T-helper 17 cell (primary cell): ENCODE results near the gene ARR3. TPM values are rescaled to one million over a fixed set of nuclear protein-coding genes. Genes with fewer than 3 reads are reported as not detected.
"Not testable (repeated sequence)": the region's sequence is repeated elsewhere in the genome, so short reads cannot be mapped to it uniquely, and the experiment has no call there.

Experiments
- ATAC-seq: fragments of 150-1000 bp; cut with Tn5 transposase; 2 replicates; pipeline ENCODE4 v1.10.0; 2021; ENCODE audit warnings: mild to moderate bottlenecking, moderate library complexity
- DNase-seq, 3 donors: peaks; one replicate each; pipeline versions ENCODE4 v3.0.0 to v3.0.0-alpha.2; 2020 to 2021
- H3K9me3 ChIP-seq: one replicate; pipeline ENCODE4 v1.7.0; 2013; ENCODE audit warnings: low read length, mild to moderate bottlenecking; ENCODE audit not compliant: control insufficient read depth, poor library complexity, severe bottlenecking
- H3K27ac Mint-ChIP-seq: one replicate; pipeline ENCODE4 v1.8.0; 2022; ENCODE audit warnings: mild to moderate bottlenecking, moderate library complexity, mixed read lengths
- H3K27me3 Mint-ChIP-seq: one replicate; pipeline ENCODE4 v1.8.0; 2022; ENCODE audit warnings: mixed read lengths
- H3K36me3 Mint-ChIP-seq: one replicate; pipeline ENCODE4 v1.8.0; 2022; ENCODE audit warnings: low read depth, mixed read lengths
- H3K4me1 Mint-ChIP-seq: one replicate; pipeline ENCODE4 v1.8.0; 2022; ENCODE audit warnings: mild to moderate bottlenecking, mixed read lengths
- H3K4me3 Mint-ChIP-seq: one replicate; pipeline ENCODE4 v1.8.0; 2022; ENCODE audit warnings: mild to moderate bottlenecking, moderate library complexity, mixed read lengths
- total RNA-seq, 4 donors: library from RNA in 2 of 4; stranded (reverse) in 2 of 4; gene quantifications; one replicate each; pipeline ENCODE4 v1.2.3 and lab custom pipeline; 2022 to 2026

Gene ARR3
- total RNA-seq, 2 donors from 2014 or later: not detected

DNA sequence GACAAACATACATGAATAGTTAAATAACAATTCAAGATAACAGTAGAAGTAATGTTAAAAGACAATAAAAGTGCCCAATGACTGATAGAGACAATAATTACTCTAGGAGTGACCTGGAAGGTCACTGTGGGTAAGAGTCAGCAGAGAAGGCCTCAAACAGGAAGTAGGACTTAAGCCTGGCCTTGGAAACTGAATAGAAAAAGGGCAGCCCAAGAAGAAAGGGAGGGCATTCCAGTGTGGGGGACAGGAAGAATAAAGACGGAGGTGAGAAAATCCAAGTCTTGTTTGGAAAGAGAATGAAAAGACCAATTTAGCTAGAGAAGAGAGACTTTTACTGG is 14.1 kb upstream of the ARR3 start:
- no peak overlapping the region for H3K27ac Mint-ChIP-seq

DNA sequence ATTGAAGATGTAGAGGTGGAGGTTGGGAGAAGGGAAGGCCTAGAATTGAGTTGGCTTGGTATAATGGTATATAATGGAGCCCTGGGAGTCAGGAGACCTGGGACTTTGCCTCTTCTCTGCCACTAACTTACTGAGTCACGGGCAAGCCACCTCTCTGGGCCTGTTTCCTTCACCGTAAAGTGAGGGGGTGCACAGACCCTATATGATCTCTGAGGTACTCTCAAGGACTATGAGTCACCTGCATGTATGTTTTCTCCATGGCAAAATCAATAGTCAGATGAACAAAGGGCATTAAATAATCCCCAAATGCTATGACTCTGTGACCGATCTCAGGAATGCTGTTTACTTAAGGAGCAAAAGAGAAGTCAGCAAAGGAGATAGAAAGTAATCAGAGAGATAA is 13.2 kb upstream of the ARR3 start:
- H3K4me3 Mint-ChIP-seq: no peak overlapping the region
- no peak for ATAC-seq
- H3K9me3 ChIP-seq: no peaks in the 10 kb centered on the region
- peaks cover 11% of the 10 kb centered on the region for H3K36me3 Mint-ChIP-seq
- H3K27ac Mint-ChIP-seq: no peak overlapping the region
- H3K27me3 Mint-ChIP-seq: no peaks in the 10 kb centered on the region
- H3K4me1 Mint-ChIP-seq: no peaks in the 10 kb centered on the region
- no peak for DNase-seq

More for the DNA sequence above, 14.1 kb upstream of the ARR3 start:
- no peaks in the 10 kb centered on the region for H3K9me3 ChIP-seq
- Mint-ChIP-seq H3K36me3 (peaks cover 11% of the 10 kb centered on the region), H3K4me3 (no peak overlapping the region), H3K4me1 (no peaks in the 10 kb centered on the region), H3K27me3 (no peaks in the 10 kb centered on the region)
- no peak for ATAC-seq
- no peak for DNase-seq

DNA sequence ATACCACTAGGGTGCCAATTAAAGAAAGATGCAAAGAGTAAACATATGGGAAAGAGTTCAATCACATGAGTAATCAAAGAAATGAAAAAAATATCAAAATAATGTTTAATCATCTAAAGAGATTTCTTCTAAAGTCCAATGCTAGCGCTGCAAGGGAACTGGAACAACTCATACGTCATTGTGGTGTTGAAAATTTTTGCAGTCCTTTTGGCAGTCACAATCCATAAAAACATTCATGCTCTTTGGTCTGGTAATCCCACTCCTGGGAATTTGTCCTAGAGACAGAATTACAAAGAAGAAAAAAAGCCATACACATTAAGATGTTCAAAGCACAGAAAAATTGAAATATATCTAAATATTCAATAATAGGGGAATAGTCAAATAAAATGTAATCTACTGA is 12.7 kb upstream of the ARR3 start:
- H3K4me3 Mint-ChIP-seq: no peak overlapping the region
- H3K36me3 Mint-ChIP-seq: peaks cover 11% of the 10 kb centered on the region

DNA sequence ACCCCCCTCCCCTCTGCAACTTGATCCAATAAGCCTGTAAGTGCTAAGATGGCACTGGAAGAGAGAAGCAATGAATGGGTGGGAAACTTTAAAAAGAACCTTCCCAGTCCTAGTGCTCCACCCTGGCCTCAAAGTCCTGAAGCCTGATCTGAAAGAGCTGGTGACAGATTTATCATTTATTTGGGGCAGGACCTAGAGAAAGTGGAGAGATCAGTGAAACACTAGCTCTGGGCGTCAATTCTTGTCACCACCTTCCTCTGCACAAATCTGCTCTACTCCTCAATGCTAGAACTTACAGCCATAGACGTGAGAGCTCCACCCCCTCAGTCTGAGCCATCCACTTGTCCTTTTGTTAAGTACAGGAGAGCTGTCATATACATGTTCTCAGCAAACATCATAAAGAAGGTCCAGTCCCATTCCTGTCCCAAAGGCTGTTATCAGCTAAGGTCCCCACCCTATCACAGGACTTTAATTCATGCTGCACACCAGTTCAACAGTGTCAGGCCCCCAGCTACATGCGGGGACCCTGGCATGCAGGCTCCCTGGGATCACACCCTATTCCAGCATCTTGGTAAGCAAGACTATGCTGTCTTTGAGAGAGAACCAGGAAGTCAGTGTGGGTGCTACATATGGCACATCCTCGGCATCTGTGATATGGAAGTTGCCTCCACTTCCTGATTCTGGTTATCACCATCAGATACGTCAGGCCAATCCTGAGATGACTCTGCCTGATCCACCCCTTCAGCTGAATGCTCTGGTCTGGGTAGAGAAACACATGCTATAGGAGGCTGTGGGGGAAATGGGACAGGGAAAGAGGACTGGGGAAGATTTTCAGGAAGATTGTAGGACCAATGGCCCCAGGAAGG is 10.5 kb upstream of the ARR3 start:
- H3K9me3 ChIP-seq: no peaks in the 10 kb centered on the region
- Mint-ChIP-seq H3K27ac (no peak overlapping the region), H3K27me3 (no peaks in the 10 kb centered on the region), H3K4me3 (no peak overlapping the region), H3K36me3 (peaks cover 11% of the 10 kb centered on the region), H3K4me1 (no peaks in the 10 kb centered on the region)
- ATAC-seq: no peak
- no peak for DNase-seq

More for the DNA sequence above, 12.7 kb upstream of the ARR3 start:
- ATAC-seq (no peak), DNase-seq (no peak)
- Mint-ChIP-seq H3K27ac (no peak overlapping the region), H3K4me1 (no peaks in the 10 kb centered on the region), H3K27me3 (no peaks in the 10 kb centered on the region)
- no peaks in the 10 kb centered on the region for H3K9me3 ChIP-seq

DNA sequence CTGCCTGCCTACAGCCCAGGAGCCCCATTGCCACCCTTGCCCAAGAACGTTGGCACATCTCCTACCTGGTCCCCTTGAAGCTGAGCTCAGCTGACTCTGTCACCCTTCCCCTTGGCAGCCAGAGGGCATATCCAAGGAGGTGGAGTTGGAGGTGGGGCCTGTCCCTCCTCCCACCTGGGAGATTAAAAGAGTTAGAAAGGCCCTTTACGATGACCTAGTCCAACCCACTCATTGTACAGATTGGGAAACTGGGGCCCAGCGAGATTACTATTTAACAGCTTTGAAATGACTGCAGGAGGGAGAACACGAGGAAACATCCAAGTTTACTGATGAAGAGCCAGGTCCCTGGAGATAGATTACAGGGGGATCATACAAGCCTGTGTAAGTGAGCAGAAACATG is 8.0 kb upstream of the ARR3 start, which contains the start of gene P2RY4:
TSS of gene P2RY4 (minus strand) at position 101 of the 400 bp plus-strand sequence. CDS start 580 bp downstream, outside the sequence.
- Mint-ChIP-seq H3K4me3 (no peak within 1 kb of the TSS), H3K27me3 (no peaks in the 10 kb centered on the region), H3K36me3 (peaks cover 4% of the 10 kb centered on the region), H3K27ac (no peak within 1 kb of the TSS), H3K4me1 (no peaks in the 10 kb centered on the region)
- DNase-seq: no peak
- H3K9me3 ChIP-seq: no peaks in the 10 kb centered on the region
- ATAC-seq: no peak

DNA sequence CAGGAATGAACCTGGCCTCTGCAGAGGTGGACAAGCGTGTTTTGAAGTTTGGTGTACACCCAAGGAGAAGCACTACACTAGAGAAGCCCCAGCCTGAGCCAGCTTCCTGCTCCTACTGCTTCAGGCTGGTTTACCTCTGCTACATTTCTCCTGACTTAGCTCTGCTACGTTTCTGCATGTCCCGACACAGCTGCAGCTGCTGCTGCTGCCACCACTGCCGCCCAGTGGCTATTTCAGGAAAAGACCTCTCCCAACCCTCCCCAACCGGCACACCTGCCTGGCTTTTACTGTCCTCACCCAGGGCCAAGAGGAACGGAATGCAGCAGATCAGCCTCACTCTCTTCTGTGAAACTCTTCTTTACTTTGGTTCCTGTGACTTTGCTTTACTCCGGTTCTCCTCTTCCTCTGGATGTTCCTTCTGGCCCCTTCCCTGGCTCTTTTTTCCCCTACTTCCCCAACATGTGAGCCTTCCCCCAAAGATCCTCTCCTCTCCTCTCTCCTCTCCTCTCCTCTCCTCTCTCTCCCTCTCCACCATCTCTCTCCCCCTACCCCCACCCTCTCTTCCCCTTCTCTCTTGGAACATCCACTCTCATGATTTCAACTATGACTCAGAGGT is 5.1 kb upstream of the ARR3 start:
- peak overlapping the region; percentile 12 for H3K27ac Mint-ChIP-seq
- ATAC-seq (no peak), DNase-seq (no peak)
- H3K4me3 Mint-ChIP-seq: no peak overlapping the region
- H3K36me3 Mint-ChIP-seq: no peaks in the 10 kb centered on the region
- H3K27me3 Mint-ChIP-seq: no peaks in the 10 kb centered on the region
- no peaks in the 10 kb centered on the region for H3K9me3 ChIP-seq
- H3K4me1 Mint-ChIP-seq: no peaks in the 10 kb centered on the region

DNA sequence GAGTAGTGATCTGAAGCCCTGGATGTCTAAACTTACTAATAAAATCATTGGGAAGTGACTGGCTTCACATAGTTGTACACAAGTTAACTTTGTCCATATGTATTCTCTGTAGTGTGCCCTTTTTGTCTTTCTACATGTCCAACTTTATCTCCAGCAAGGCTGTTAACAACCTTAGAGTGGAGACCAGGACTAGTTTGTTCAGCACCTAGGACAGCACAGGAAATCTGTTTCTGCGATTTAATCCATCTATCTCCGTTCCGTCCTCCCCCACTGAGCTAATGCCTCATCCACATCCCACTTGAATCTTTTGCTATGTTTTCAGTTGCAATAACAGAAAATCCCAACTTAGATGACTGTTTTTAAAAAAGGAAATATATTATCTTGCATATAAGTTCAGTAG is 3.4 kb upstream of the ARR3 start:
- H3K4me1 Mint-ChIP-seq: no peaks in the 10 kb centered on the region
- DNase-seq (no peak), ATAC-seq (no peak)
- no peaks in the 10 kb centered on the region for H3K9me3 ChIP-seq
- no peaks in the 10 kb centered on the region for H3K27me3 Mint-ChIP-seq
- no peak overlapping the region for H3K4me3 Mint-ChIP-seq
- no peak overlapping the region for H3K27ac Mint-ChIP-seq
- H3K36me3 Mint-ChIP-seq: peaks cover 2% of the 10 kb centered on the region

DNA sequence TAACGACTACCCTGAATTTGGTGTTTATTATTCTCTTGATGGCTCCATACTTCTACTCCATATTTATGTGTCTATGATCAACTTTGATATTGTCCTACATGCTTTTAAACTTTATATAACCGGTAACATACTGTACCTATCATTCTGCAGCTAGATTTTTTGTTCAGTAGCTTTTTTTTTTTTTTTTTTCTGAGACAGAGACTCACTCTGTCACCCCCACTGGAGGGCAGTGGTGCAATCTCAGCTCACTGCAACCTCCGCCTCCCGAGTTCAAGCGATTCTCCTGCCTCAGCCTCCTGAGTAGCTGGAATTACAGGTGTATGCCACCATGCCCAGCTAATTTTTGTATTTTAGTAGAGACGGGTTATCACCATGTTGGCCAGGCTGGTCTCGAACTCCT is 5.9 kb downstream of the ARR3 start:
- not testable (repeated sequence) for H3K4me1 Mint-ChIP-seq, DNase-seq, H3K9me3 ChIP-seq, H3K36me3 Mint-ChIP-seq, H3K27ac Mint-ChIP-seq, H3K27me3 Mint-ChIP-seq, ATAC-seq, H3K4me3 Mint-ChIP-seq

DNA sequence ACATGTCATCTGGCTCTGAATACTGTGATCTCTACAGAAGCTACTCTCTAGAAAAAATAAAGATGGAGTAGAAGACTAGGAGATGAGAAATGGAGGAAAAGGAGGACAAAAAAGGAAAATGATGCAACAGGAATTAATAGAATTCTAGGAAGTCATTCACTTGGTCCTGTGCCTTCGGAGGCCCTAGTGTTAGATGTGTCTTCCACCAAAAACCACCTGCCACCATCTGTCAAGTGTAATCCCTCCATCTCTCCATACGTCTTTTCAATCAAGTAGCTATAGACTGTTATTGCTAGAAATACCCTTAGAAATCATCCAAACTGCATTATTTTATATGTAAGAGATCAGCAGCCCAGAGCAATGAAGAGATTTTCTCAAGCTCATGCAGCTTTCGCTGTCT is 10.9 kb downstream of the ARR3 start:
- Mint-ChIP-seq H3K27ac (no peak overlapping the region), H3K4me1 (no peaks in the 10 kb centered on the region), H3K36me3 (peaks cover 3% of the 10 kb centered on the region), H3K27me3 (no peaks in the 10 kb centered on the region), H3K4me3 (no peak overlapping the region)
- DNase-seq (no peak), ATAC-seq (no peak)
- H3K9me3 ChIP-seq: no peaks in the 10 kb centered on the region

DNA sequence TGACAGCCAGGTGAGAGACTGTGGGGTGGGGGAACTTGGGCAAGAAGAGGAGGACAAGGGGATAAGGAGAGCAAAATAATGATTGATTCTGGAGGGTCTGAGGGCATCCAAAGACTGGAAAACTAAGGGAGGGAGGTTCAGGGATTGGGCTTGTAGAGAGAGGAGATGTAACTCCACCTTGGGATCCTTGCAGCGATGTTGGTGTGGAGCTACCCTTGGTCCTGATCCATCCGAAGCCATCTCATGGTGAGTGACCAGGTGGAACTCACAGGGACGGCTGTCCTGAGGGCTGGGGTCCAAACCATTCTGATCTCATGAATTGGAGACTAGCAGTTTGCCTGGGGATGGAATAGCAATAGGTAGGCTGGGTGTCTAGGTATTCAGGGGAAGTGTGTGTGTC is 12.4 kb downstream of the ARR3 start:
- Mint-ChIP-seq H3K27me3 (no peaks in the 10 kb centered on the region), H3K27ac (no peak overlapping the region), H3K36me3 (peaks cover 3% of the 10 kb centered on the region), H3K4me3 (no peak overlapping the region), H3K4me1 (no peaks in the 10 kb centered on the region)
- DNase-seq (no peak), ATAC-seq (no peak)
- no peaks in the 10 kb centered on the region for H3K9me3 ChIP-seq

DNA sequence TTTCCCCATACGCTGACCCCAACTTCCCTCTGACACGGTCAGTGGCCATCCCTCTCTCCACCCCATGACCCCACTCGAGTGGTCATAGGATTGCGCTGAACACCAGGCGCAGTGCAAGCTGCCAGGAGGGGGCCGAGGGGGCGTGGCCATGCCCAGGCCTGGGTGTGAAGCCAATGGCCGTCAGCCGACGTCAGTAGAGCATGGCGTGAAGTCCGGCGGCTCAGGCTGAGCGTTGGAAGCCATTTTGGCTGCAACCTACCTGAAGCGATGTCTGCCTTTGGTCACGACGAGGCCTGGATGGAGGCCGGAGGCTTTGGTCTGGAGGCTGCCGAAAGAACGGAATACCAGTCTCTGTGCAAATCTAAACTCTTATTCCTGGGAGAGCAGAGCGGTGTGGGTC is 13.8 kb downstream of the ARR3 start, which contains the start of gene RAB41:
TSS of gene RAB41 (plus strand) at position 222 of the 400 bp plus-strand sequence. CDS start at position 268, 46 bp downstream.
- no peaks in the 10 kb centered on the region for H3K9me3 ChIP-seq
- H3K27me3 Mint-ChIP-seq: no peaks in the 10 kb centered on the region
- peaks cover 3% of the 10 kb centered on the region for H3K36me3 Mint-ChIP-seq
- ATAC-seq (no peak), DNase-seq (no peak)
- no peak within 1 kb of the TSS for H3K27ac Mint-ChIP-seq
- H3K4me3 Mint-ChIP-seq: no peak within 1 kb of the TSS
- H3K4me1 Mint-ChIP-seq: no peaks in the 10 kb centered on the region

DNA sequence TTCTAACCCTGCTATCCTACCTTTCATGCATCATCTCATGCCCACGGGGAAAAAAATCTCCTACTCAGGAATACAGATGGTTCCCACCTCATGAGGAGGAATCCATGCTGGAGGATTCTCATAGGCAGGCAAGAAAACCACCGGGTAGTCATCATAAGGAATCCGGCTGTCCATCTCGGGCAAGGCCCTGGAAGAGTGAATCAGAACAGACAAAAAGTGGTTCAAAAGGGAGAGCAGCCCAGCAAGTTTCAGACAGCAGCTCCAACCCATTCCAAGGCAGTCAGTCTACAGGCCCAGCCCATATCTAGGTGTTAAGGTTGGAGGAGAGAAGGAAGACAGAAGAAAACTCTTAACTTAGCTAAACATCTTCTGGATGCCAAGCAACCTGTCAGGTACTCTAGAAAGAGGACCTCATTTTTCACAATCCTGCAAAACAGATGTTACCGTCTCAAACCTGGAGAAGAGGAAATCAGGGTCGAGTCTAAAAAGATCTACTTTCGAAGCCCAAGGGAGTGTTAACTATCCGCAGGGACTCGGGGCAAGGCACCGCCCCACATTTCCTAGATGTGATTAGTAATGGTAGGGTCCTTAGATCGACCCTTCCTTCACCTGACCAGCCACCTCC is 21.1 kb downstream of the ARR3 start:
- ATAC-seq: no peak
- H3K9me3 ChIP-seq: no peaks in the 10 kb centered on the region
- DNase-seq: no peak
- Mint-ChIP-seq H3K36me3 (no peaks in the 10 kb centered on the region), H3K27ac (no peak overlapping the region), H3K4me1 (peaks cover 3% of the 10 kb centered on the region), H3K27me3 (no peaks in the 10 kb centered on the region), H3K4me3 (peak overlapping the region; percentile 86)
